ENCODE results near the gene DHDDS. TPM values are rescaled to one million over a fixed set of nuclear protein-coding genes. Genes with fewer than 3 reads are reported as not detected.

Gene DHDDS
- total and polyA plus RNA-seq, 2 of the 13 experiments (the other 11 are each of a cell fraction or from before 2014, with no cell fraction given), result 18.9 to 28.3 TPM

DNA sequence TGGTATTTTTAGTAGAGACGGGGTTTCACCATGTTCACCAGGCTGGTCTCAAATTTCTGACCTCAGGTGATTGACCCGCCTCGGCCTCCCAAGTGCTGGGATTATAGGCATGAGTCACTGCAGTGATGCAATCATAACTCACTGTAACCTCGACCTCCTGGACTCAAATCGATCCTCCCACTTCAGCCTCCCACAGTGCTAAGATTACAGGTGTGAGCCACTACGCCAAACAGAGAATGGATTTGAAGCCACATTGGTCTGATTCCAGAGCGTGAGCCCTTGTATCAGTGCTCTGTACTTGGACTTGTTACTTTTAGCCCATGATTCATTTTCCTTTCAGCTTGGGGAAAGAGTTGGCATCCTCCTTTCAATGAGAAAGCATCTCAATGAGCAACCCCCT lies 44.7 kb upstream of the DHDDS start (continued):
- TF ChIP-seq TSC22D2 (CRISPR knock-in tag; IDR thresholded peaks at IDR 0.05; ENCODE audit: borderline replicate concordance) (no peak), SRY (CRISPR knock-in tag; IDR thresholded peaks at IDR 0.05) (no peak), TBX2 (CRISPR knock-in tag; IDR thresholded peaks at IDR 0.05; ENCODE audit: borderline replicate concordance) (peak; percentile 91), ZNF724P (CRISPR knock-in tag; IDR thresholded peaks at IDR 0.05; ENCODE audit: borderline replicate concordance) (no peak), ZSCAN20 (CRISPR knock-in tag; IDR thresholded peaks at IDR 0.05; ENCODE audit: borderline replicate concordance) (peak; percentile 97), ZNF343 (CRISPR knock-in tag; IDR thresholded peaks at IDR 0.05) (no peak), YY1 (IDR thresholded peaks at IDR 0.05; ENCODE audit: insufficient read depth, insufficient replicate concordance, low read depth, low read length) (no peak)
- TF ChIP-seq, protein P1, sequence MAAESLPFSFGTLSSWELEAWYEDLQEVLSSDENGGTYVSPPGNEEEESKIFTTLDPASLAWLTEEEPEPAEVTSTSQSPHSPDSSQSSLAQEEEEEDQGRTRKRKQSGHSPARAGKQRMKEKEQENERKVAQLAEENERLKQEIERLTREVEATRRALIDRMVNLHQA (CRISPR knock-in tag; IDR thresholded peaks at IDR 0.05), result no peak
- TF ChIP-seq, protein P2, sequence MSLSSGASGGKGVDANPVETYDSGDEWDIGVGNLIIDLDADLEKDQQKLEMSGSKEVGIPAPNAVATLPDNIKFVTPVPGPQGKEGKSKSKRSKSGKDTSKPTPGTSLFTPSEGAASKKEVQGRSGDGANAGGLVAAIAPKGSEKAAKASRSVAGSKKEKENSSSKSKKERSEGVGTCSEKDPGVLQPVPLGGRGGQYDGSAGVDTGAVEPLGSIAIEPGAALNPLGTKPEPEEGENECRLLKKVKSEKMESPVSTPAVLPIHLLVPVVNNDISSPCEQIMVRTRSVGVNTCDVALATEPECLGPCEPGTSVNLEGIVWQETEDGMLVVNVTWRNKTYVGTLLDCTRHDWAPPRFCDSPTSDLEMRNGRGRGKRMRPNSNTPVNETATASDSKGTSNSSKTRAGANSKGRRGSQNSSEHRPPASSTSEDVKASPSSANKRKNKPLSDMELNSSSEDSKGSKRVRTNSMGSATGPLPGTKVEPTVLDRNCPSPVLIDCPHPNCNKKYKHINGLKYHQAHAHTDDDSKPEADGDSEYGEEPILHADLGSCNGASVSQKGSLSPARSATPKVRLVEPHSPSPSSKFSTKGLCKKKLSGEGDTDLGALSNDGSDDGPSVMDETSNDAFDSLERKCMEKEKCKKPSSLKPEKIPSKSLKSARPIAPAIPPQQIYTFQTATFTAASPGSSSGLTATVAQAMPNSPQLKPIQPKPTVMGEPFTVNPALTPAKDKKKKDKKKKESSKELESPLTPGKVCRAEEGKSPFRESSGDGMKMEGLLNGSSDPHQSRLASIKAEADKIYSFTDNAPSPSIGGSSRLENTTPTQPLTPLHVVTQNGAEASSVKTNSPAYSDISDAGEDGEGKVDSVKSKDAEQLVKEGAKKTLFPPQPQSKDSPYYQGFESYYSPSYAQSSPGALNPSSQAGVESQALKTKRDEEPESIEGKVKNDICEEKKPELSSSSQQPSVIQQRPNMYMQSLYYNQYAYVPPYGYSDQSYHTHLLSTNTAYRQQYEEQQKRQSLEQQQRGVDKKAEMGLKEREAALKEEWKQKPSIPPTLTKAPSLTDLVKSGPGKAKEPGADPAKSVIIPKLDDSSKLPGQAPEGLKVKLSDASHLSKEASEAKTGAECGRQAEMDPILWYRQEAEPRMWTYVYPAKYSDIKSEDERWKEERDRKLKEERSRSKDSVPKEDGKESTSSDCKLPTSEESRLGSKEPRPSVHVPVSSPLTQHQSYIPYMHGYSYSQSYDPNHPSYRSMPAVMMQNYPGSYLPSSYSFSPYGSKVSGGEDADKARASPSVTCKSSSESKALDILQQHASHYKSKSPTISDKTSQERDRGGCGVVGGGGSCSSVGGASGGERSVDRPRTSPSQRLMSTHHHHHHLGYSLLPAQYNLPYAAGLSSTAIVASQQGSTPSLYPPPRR (CRISPR knock-in tag; IDR thresholded peaks at IDR 0.05; ENCODE audit: borderline replicate concordance), result peak; percentile 85
- TF ChIP-seq, protein P3, sequence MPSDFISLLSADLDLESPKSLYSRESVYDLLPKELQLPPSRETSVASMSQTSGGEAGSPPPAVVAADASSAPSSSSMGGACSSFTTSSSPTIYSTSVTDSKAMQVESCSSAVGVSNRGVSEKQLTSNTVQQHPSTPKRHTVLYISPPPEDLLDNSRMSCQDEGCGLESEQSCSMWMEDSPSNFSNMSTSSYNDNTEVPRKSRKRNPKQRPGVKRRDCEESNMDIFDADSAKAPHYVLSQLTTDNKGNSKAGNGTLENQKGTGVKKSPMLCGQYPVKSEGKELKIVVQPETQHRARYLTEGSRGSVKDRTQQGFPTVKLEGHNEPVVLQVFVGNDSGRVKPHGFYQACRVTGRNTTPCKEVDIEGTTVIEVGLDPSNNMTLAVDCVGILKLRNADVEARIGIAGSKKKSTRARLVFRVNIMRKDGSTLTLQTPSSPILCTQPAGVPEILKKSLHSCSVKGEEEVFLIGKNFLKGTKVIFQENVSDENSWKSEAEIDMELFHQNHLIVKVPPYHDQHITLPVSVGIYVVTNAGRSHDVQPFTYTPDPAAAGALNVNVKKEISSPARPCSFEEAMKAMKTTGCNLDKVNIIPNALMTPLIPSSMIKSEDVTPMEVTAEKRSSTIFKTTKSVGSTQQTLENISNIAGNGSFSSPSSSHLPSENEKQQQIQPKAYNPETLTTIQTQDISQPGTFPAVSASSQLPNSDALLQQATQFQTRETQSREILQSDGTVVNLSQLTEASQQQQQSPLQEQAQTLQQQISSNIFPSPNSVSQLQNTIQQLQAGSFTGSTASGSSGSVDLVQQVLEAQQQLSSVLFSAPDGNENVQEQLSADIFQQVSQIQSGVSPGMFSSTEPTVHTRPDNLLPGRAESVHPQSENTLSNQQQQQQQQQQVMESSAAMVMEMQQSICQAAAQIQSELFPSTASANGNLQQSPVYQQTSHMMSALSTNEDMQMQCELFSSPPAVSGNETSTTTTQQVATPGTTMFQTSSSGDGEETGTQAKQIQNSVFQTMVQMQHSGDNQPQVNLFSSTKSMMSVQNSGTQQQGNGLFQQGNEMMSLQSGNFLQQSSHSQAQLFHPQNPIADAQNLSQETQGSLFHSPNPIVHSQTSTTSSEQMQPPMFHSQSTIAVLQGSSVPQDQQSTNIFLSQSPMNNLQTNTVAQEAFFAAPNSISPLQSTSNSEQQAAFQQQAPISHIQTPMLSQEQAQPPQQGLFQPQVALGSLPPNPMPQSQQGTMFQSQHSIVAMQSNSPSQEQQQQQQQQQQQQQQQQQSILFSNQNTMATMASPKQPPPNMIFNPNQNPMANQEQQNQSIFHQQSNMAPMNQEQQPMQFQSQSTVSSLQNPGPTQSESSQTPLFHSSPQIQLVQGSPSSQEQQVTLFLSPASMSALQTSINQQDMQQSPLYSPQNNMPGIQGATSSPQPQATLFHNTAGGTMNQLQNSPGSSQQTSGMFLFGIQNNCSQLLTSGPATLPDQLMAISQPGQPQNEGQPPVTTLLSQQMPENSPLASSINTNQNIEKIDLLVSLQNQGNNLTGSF (CRISPR knock-in tag; IDR thresholded peaks at IDR 0.05), result no peak
- TF ChIP-seq, protein P4, sequence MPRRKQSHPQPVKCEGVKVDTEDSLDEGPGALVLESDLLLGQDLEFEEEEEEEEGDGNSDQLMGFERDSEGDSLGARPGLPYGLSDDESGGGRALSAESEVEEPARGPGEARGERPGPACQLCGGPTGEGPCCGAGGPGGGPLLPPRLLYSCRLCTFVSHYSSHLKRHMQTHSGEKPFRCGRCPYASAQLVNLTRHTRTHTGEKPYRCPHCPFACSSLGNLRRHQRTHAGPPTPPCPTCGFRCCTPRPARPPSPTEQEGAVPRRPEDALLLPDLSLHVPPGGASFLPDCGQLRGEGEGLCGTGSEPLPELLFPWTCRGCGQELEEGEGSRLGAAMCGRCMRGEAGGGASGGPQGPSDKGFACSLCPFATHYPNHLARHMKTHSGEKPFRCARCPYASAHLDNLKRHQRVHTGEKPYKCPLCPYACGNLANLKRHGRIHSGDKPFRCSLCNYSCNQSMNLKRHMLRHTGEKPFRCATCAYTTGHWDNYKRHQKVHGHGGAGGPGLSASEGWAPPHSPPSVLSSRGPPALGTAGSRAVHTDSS (CRISPR knock-in tag; conservative IDR thresholded peaks at IDR 0.05), result no peak
- TF ChIP-seq, protein P5, sequence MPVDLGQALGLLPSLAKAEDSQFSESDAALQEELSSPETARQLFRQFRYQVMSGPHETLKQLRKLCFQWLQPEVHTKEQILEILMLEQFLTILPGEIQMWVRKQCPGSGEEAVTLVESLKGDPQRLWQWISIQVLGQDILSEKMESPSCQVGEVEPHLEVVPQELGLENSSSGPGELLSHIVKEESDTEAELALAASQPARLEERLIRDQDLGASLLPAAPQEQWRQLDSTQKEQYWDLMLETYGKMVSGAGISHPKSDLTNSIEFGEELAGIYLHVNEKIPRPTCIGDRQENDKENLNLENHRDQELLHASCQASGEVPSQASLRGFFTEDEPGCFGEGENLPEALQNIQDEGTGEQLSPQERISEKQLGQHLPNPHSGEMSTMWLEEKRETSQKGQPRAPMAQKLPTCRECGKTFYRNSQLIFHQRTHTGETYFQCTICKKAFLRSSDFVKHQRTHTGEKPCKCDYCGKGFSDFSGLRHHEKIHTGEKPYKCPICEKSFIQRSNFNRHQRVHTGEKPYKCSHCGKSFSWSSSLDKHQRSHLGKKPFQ (CRISPR knock-in tag; IDR thresholded peaks at IDR 0.05; ENCODE audit: insufficient replicate concordance), result peak; percentile 98
- TF ChIP-seq, protein P6, sequence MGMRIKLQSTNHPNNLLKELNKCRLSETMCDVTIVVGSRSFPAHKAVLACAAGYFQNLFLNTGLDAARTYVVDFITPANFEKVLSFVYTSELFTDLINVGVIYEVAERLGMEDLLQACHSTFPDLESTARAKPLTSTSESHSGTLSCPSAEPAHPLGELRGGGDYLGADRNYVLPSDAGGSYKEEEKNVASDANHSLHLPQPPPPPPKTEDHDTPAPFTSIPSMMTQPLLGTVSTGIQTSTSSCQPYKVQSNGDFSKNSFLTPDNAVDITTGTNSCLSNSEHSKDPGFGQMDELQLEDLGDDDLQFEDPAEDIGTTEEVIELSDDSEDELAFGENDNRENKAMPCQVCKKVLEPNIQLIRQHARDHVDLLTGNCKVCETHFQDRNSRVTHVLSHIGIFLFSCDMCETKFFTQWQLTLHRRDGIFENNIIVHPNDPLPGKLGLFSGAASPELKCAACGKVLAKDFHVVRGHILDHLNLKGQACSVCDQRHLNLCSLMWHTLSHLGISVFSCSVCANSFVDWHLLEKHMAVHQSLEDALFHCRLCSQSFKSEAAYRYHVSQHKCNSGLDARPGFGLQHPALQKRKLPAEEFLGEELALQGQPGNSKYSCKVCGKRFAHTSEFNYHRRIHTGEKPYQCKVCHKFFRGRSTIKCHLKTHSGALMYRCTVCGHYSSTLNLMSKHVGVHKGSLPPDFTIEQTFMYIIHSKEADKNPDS (CRISPR knock-in tag; IDR thresholded peaks at IDR 0.05), result no peak
